HG03571 (cell line): Measurements from ENCODE around the gene ZNRF3.
A peak's percentile ranks its signal among the peaks of the same experiment; 100 is the strongest.
"Not testable (repeated sequence)": the region's sequence is repeated elsewhere in the genome, so short reads cannot be mapped to it uniquely, and the experiment has no call there.

Experiments used
- ATAC-seq: cut with Tn5 transposase; IDR thresholded peaks from one replicate; pipeline ENCODE4 v1.9.1; 2021; ENCODE audit not compliant: unreplicated experiment

Gene ZNRF3

GRCh38 chr22:28905256-28905832, 22.0 kb downstream of the ZNRF3 start:
- ATAC-seq: no peak

- ATAC-seq: no peak
These were observed 22.9 kb downstream of the ZNRF3 start for GRCh38 chr22:28906312-28906711.

GRCh38 chr22:28907311-28908008, 24.1 kb downstream of the ZNRF3 start:
- peak; percentile 46 for ATAC-seq

GRCh38 chr22:28908810-28909209, 25.4 kb downstream of the ZNRF3 start:
- ATAC-seq: not testable (repeated sequence)

GRCh38 chr22:28909375-28909774, 26.0 kb downstream of the ZNRF3 start:
- ATAC-seq: no peak

GRCh38 chr22:28910569-28911303, 27.4 kb downstream of the ZNRF3 start:
- no peak for ATAC-seq

GRCh38 chr22:28911304-28911690, 27.9 kb downstream of the ZNRF3 start:
- ATAC-seq: no peak

GRCh38 chr22:28911777-28912669, 28.7 kb downstream of the ZNRF3 start:
- ATAC-seq: no peak

GRCh38 chr22:28914201-28914600, 30.8 kb downstream of the ZNRF3 start:
- no peak for ATAC-seq

- ATAC-seq: no peak
These were observed 32.6 kb downstream of the ZNRF3 start for GRCh38 chr22:28915969-28916368.

- no peak for ATAC-seq
These were observed 34.6 kb downstream of the ZNRF3 start for GRCh38 chr22:28917747-28918549.

GRCh38 chr22:28918550-28919271, 35.3 kb downstream of the ZNRF3 start:
- ATAC-seq: no peak

- ATAC-seq: no peak
These were observed 37.6 kb downstream of the ZNRF3 start for GRCh38 chr22:28920757-28921584.

GRCh38 chr22:28921585-28921879, 38.2 kb downstream of the ZNRF3 start:
- no peak for ATAC-seq

- ATAC-seq: no peak
These were observed 39.3 kb downstream of the ZNRF3 start for GRCh38 chr22:28922540-28923244.

GRCh38 chr22:28923826-28924732, 40.7 kb downstream of the ZNRF3 start:
- no peak for ATAC-seq

GRCh38 chr22:28925916-28926315, 42.5 kb downstream of the ZNRF3 start:
- no peak for ATAC-seq
